A549 (cell line): Measurements from ENCODE around the gene NFIA.

ENCODE experiments used
- CHD2 ChIP-seq: fragments of 150-350 bp; IDR thresholded peaks from 2 replicates; pipeline ENCODE4 v1.6.1; 2014; ENCODE audit warnings: low read length; ENCODE audit not compliant: partially characterized antibody
- ESRRA ChIP-seq: fragments of 150-350 bp; IDR thresholded peaks from 2 replicates; pipeline ENCODE4 v1.6.1; 2014; ENCODE audit warnings: mild to moderate bottlenecking, low read length, borderline replicate concordance
- KDM1A ChIP-seq: fragments of 200-600 bp; sonication (generic); IDR thresholded peaks from 2 replicates; pipeline ENCODE4 v1.6.1; 2016; ENCODE audit warnings: low read depth, mild to moderate bottlenecking
- TF ChIP-seq, protein P1 (sequence below): fragments of >200 bp; sonication (Bioruptor Twin); formaldehyde crosslinking; IDR thresholded peaks from 3 replicates; pipeline ENCODE4 v1.5.1; 2016
- TF ChIP-seq, protein P2 (sequence below): IDR thresholded peaks from 2 replicates; pipeline ENCODE4 v1.6.1; 2012; ENCODE audit warnings: low read depth, borderline replicate concordance

DNA sequence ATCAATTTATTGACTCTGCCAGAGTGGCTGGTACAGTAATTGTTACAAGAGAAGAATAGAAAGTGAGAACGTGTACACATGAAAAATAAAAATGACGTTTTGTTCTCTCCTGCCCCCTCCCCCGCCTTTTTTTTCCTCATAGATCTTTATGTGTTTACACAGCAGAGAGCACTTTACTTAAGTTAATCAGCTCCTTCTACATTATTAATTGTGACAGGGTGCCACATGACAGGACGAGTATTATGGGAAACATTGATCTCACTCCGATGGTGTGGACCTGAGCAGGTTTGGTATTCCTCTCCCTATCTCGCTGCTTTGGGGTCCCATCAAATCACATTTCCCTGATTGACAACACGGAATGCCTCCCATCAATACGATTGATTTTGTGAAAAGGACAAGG lies 356.9 kb downstream of the NFIA start:
- TF ChIP-seq, protein P1, sequence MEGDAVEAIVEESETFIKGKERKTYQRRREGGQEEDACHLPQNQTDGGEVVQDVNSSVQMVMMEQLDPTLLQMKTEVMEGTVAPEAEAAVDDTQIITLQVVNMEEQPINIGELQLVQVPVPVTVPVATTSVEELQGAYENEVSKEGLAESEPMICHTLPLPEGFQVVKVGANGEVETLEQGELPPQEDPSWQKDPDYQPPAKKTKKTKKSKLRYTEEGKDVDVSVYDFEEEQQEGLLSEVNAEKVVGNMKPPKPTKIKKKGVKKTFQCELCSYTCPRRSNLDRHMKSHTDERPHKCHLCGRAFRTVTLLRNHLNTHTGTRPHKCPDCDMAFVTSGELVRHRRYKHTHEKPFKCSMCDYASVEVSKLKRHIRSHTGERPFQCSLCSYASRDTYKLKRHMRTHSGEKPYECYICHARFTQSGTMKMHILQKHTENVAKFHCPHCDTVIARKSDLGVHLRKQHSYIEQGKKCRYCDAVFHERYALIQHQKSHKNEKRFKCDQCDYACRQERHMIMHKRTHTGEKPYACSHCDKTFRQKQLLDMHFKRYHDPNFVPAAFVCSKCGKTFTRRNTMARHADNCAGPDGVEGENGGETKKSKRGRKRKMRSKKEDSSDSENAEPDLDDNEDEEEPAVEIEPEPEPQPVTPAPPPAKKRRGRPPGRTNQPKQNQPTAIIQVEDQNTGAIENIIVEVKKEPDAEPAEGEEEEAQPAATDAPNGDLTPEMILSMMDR: no peak
- TF ChIP-seq CHD2 (no peak), ESRRA (no peak), KDM1A (no peak)
- TF ChIP-seq, protein P2, sequence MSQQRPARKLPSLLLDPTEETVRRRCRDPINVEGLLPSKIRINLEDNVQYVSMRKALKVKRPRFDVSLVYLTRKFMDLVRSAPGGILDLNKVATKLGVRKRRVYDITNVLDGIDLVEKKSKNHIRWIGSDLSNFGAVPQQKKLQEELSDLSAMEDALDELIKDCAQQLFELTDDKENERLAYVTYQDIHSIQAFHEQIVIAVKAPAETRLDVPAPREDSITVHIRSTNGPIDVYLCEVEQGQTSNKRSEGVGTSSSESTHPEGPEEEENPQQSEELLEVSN: no peak
